Kidney (tissue), 14 donors: Measurements from ENCODE around the gene C1QB. TPM values are rescaled to one million over a fixed set of nuclear protein-coding genes. Genes with fewer than 3 reads are reported as not detected.
"Not testable (repeated sequence)": the region's sequence is repeated elsewhere in the genome, so short reads cannot be mapped to it uniquely, and the experiment has no call there.

ENCODE experiments used
- DNase-seq, 5 donors: peaks; one replicate each; pipeline ENCODE4 v3.0.0-alpha.2; 2013 to 2020
- FAIRE-seq: peaks from 2 replicates; lab custom pipeline; 2012; peaks lifted over from hg19 to GRCh38; lab: Jason Lieb, UNC
- H3K27ac ChIP-seq, 2 donors: one replicate each; pipeline ENCODE4 v1.7.0; 2013; ENCODE audit warnings: low read depth in 2 of 2, low read length in 2 of 2, inconsistent platforms in 1 of 2
- H3K27me3 ChIP-seq: one replicate; pipeline ENCODE4 v1.7.1; 2013; ENCODE audit warnings: low read length, inconsistent platforms; ENCODE audit not compliant: control insufficient read depth, insufficient read depth
- H3K36me3 ChIP-seq, 3 donors: one replicate each; pipeline versions ENCODE4 v1.7.0 to v1.7.1; 2013; ENCODE audit warnings: low read length in 3 of 3, control low read depth in 1 of 3, inconsistent platforms in 1 of 3; ENCODE audit not compliant: insufficient read depth in 3 of 3, control insufficient read depth in 2 of 3
- H3K4me1 ChIP-seq, 3 donors: one replicate each; pipeline versions ENCODE4 v1.7.0 to v1.7.1; 2013; ENCODE audit warnings: low read length in 3 of 3, inconsistent platforms in 1 of 3, low read depth in 1 of 3; ENCODE audit not compliant: control insufficient read depth in 2 of 3, insufficient read depth in 2 of 3
- H3K4me3 ChIP-seq, 3 donors: one replicate each; pipeline versions ENCODE4 v1.7.0 to v1.8.1; 2013; ENCODE audit warnings: low read length in 3 of 3, control low read depth in 1 of 3, inconsistent platforms in 1 of 3
- H3K9ac ChIP-seq, 3 donors: one replicate each; pipeline versions ENCODE4 v1.7.0 to v1.7.1; 2013; ENCODE audit warnings: low read length in 3 of 3, control low read depth in 1 of 3, inconsistent platforms in 1 of 3
- H3K9me3 ChIP-seq, 3 donors: one replicate each; pipeline versions ENCODE4 v1.7.0 to v1.7.1; 2013; ENCODE audit warnings: low read length in 3 of 3, control low read depth in 1 of 3, inconsistent platforms in 1 of 3; ENCODE audit not compliant: control insufficient read depth in 2 of 3, insufficient read depth in 1 of 3
- CTCF ChIP-seq: IDR thresholded peaks from 3 replicates; pipeline ENCODE4 v1.5.1; 2012; ENCODE audit warnings: mild to moderate bottlenecking, moderate library complexity, borderline replicate concordance; ENCODE audit not compliant: insufficient read depth; ENCODE audit errors: extremely low read depth
- intact Hi-C: fragments of 100-400 bp; cut with DNase I; formaldehyde crosslinking; loops from one replicate; pipeline ENCODE4 v1.11.1; 2022
- polyA plus RNA-seq: library from polyadenylated mRNA; stranded (reverse); fragments of 350-450 nt; fragmentation: Illumina TruSeq; extraction: RNeasy Lipid Tissue Mini Kit (QIAGEN cat#74804); gene quantifications from one replicate; pipeline ENCODE4 v1.2.3, GENCODE V29; 2014; ENCODE audit warnings: low read depth, low replicate concordance; ENCODE audit not compliant: insufficient read depth
- total RNA-seq: library from RNA; stranded (reverse); fragmentation: NEBNext Ultra II Directional; extraction: Animal tissue kit (Norgen Biotek cat#: 25700); gene quantifications from one replicate; pipeline ENCODE4 v1.2.1, GENCODE V29; 2021
- donor health status: control.
- donor health status: control.
- donor health status: control.
- donor health status: control.
- donor health status: control.
- donor health status: DM: yes; HTN: yes; CAD: no.
- donor health status: Normal renal cell carcinoma (clear cell type).

The C1QB gene
- total and polyA plus RNA-seq, 2 donors from 2014 or later, result 95.1 to 296 TPM

GRCh38 chr1:22665752-22666151, 12.7 kb downstream of the C1QB start:
- TF ChIP-seq CTCF, result peak; percentile 5
- Histone ChIP-seq H3K36me3 (no peaks in the 10 kb centered on the region), H3K4me1 (no peaks in the 10 kb centered on the region), H3K9ac (no peak overlapping the region), H3K4me3 (no peak overlapping the region), H3K9me3 (no peaks in the 10 kb centered on the region), H3K27me3 (no peaks in the 10 kb centered on the region), H3K27ac (no peak overlapping the region)
- peak in 3 of 5 donors; percentile 62 to 75 (median 72) for DNase-seq
- intact Hi-C loops, result no loop called here
- no peak for FAIRE-seq

- DNase-seq (no peak), FAIRE-seq (no peak)
- intact Hi-C loops, result no loop called here
- no peaks in the 10 kb centered on the region for H3K4me1 ChIP-seq
- no peak for TF ChIP-seq CTCF
- no peaks in the 10 kb centered on the region for H3K9me3 ChIP-seq
- no peak overlapping the region for H3K4me3 ChIP-seq
- H3K27ac ChIP-seq, result no peak overlapping the region
- H3K27me3 ChIP-seq, result no peaks in the 10 kb centered on the region
- no peaks in the 10 kb centered on the region for H3K36me3 ChIP-seq
- H3K9ac ChIP-seq, result no peak overlapping the region
Observed at GRCh38 chr1:22666412-22666811, 13.4 kb downstream of the C1QB start.

DNA sequence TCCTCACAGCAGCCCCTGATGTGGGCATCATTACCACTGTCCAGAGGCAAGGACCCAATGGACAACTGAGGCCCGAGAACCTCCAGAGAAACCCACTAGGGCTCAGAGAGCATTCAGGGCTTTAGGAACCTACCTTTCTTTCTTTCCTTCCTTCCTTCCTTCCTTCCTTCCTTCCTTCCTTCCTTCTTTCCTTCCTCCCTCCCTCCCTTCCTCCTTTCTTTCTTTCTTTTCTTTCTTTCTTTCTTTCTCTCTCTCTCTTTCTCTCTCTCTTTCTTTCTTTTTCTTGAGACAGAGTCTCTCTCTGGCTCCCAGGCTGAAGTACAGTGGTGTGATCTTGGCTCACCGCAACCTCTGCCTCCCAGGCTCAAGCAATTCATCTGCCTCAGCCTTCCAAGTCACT, 15.8 kb downstream of the C1QB start:
- H3K27me3 ChIP-seq, DNase-seq, H3K4me3 ChIP-seq, H3K4me1 ChIP-seq, FAIRE-seq, H3K36me3 ChIP-seq, H3K27ac ChIP-seq, H3K9ac ChIP-seq, intact Hi-C loops, H3K9me3 ChIP-seq: not testable (repeated sequence)

- intact Hi-C loops, result no loop called here
- H3K9me3 ChIP-seq, result no peaks in the 10 kb centered on the region
- H3K9ac ChIP-seq, result no peak overlapping the region
- no peak overlapping the region for H3K4me3 ChIP-seq
- no peaks in the 10 kb centered on the region for H3K4me1 ChIP-seq
- H3K27ac ChIP-seq, result no peak overlapping the region
- FAIRE-seq (no peak), DNase-seq (peak in 2 of 5 donors; percentile 46 to 48)
- TF ChIP-seq CTCF, result no peak
- no peaks in the 10 kb centered on the region for H3K36me3 ChIP-seq
- no peaks in the 10 kb centered on the region for H3K27me3 ChIP-seq
Observed at GRCh38 chr1:22670352-22670975, 17.4 kb downstream of the C1QB start.
